GM19328 (cell line): ENCODE results near the gene SULF2.

Experiments
- ATAC-seq: cut with Tn5 transposase; IDR thresholded peaks from one replicate; pipeline ENCODE4 v1.9.1; 2021; ENCODE audit warnings: mild to moderate bottlenecking, moderate library complexity; ENCODE audit not compliant: unreplicated experiment

SULF2 gene

GRCh38 chr20:47689731-47690130, 95.5 kb downstream of the SULF2 start:
- ATAC-seq = no peak

GRCh38 chr20:47688385-47689381, 96.6 kb downstream of the SULF2 start:
- no peak for ATAC-seq

GRCh38 chr20:47687095-47687987, 97.9 kb downstream of the SULF2 start:
- no peak for ATAC-seq

GRCh38 chr20:47686545-47686944, 98.7 kb downstream of the SULF2 start:
- no peak for ATAC-seq

GRCh38 chr20:47684306-47685080, 100.8 kb downstream of the SULF2 start:
- no peak for ATAC-seq

- no peak for ATAC-seq
Measured at GRCh38 chr20:47682916-47683315, 102.4 kb downstream of the SULF2 start.

- ATAC-seq = no peak
Measured at GRCh38 chr20:47682028-47682783, 103.1 kb downstream of the SULF2 start.

- ATAC-seq = no peak
Measured at GRCh38 chr20:47680804-47681529, 104.3 kb downstream of the SULF2 start.

- no peak for ATAC-seq
Measured at GRCh38 chr20:47679462-47679861, 105.8 kb downstream of the SULF2 start.

- no peak for ATAC-seq
Measured at GRCh38 chr20:47678536-47678935, 106.7 kb downstream of the SULF2 start.

- ATAC-seq = no peak
Measured at GRCh38 chr20:47677635-47678453, 107.4 kb downstream of the SULF2 start.

GRCh38 chr20:47676912-47677634, 108.2 kb downstream of the SULF2 start:
- ATAC-seq = no peak

GRCh38 chr20:47676219-47676721, 109.0 kb downstream of the SULF2 start:
- ATAC-seq = no peak

- ATAC-seq = no peak
Measured at GRCh38 chr20:47675190-47676142, 109.8 kb downstream of the SULF2 start.

- ATAC-seq = no peak
Measured at GRCh38 chr20:47674686-47675085, 110.6 kb downstream of the SULF2 start.

GRCh38 chr20:47674145-47674544, 111.1 kb downstream of the SULF2 start:
- no peak for ATAC-seq

- ATAC-seq = no peak
Measured at GRCh38 chr20:47673671-47673955, 111.7 kb downstream of the SULF2 start.
